ENCODE measurements around the gene EPHA6. TPM values are rescaled to one million over a fixed set of nuclear protein-coding genes. Genes with fewer than 3 reads are reported as not detected.
"Not testable (repeated sequence)": the region's sequence is repeated elsewhere in the genome, so short reads cannot be mapped to it uniquely, and the experiment has no call there.

Gene EPHA6
- polyA plus RNA-seq, 5 donors: 0.27 to 0.75 (median 0.34) TPM

DNA sequence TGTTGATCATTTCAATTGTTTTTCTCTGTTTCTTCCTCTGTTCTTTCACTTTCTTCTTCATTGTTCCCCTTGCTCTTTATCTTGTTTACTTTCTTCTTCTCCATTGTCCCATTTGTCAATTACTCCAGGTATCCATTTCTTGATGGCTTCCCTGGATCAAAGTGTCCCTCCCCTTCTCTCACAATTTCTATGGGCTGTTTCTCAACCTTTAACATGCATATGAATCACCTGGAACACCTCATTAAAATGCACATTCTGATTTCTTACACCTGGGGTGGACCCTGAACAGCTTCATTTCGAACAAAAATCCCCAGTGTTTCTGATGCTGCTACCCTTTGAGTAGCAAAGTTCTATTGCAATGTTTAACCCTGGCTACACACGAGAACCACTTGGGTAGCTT, 454.8 kb downstream of the EPHA6 start:
- no peak for DNase-seq

DNA sequence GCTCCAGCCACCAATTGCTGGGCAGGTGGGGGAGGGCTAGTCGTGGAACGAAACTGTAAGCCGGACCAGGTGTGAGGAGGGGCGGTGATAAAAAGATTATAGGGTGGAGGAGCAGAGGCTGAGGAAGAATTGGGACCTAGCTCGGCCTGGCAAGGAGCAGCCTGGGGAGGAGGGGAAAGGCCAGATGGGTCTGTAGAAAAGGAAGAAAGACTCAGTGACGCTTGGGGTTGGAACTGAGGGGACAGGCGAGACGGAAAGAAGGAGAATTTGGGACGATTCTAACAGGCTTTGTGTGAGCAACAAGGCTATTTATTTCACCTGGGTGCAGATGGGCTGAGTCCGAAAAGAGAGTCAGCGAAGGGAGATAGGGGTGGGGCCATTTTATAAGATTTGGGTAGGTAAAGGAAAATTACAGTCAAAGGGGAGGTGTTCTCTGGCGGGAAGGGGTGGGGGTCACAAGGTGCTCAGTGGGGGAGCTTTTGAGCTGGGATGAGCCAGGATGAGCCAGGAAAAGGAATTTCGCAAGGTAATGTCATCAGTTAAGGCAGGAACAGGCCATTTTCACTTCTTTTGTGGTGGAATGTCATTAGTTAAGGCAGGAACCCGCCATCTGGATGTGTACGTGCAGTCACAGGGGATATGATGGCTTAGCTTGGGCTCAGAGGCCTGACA, 462.6 kb downstream of the EPHA6 start:
- DNase-seq: not testable (repeated sequence)

DNA sequence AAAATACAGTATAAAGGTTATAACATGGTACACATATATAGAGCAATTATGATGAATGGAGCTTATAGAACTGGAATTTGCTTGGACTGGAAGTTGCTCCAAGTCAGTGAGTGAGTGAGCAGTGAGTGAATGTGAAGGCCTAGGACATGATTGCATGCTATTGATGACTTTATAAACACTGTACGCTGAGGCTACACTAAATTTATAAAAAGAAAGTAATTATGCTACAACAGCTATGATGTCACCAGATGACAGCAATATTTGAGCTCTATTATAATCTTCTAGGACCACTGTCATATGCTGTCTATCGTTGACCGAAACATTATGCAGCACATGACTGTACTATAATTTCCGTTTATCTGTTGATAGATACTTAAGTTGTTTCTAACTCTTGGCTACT, 463.3 kb downstream of the EPHA6 start:
- no peak for DNase-seq

DNA sequence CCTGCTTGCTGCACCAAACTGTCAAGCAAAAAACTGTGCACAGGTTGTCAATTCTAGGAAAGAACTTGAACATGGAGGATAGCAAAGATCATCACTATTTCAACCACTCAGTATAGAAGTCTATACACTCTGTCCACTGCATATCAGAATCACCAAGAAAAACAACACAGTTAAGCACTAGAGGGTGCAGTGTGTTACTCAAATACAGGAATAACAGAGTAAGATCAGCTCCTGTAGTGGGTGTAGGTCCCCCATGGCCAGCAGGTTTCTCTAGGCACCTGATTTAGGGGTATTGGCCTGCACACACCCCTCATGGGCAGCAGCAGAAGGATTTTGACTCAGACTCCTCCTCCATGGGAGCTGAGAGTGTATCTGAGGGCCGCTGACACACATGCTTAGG, 464.1 kb downstream of the EPHA6 start:
- DNase-seq: no peak

DNA sequence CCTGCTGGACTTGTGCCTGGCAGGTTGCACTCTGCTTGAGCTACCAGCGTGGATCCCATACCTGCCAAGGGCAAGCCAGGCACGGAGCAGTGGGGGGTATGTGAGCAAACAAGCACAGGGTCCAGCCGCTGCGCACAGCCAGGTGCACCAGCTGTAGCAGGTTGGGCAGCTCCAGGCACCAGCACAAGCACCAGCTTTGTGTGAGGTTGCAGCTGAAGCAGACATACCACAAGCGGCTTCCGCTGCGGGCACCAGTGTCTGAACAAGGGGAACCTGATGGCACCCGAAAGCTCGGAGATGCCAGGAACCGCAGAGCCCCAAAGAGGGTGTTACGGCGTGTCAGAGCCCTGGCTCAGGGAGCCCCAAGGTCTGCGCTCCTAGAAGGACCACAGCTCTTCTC, 477.5 kb downstream of the EPHA6 start:
- DNase-seq: no peak

DNA sequence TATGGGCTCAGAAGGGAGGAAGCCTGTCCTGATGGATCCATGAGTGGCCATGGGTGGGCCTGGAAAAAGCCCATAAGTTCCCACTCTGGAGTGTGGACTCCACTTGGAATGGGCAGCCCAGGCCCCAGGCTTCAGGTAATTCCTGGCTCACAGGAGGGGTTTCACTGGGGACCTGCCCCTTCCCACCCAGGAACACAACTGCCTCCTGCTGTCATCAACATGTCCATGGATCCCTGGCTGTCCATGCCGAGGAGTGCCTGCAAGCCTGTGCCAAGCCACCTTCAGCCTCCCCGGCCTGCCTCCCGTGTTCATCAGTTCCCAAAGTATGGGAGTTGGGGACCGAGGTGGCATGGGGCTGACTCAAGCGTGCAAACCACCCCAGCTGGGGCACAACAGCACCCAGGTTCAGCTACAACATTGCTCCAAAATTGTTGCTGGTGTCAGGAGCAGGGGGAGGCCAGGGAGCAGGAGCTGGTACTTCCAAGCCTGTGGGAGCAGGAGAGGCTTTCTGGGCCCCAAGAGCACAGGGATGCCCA, 479.3 kb downstream of the EPHA6 start:
- no peak for DNase-seq

DNA sequence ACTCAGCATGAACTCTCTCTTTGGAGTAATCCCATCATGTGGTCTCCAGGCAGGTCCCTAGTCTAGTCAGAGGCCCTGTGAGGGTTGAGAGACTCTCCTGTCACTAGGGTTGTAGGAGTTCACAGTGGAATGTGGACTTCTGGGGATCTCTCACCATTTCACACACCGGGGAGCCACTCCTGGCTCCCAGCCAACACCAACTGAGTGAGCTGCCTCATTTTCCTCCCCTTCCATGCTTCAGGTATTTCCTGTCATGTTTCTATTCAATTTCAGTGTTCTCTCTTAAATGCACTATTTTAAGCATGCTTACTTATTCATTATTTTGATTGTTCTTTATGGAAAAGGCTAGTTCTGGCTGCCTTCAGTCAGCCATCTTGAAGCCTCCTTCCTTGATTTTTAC, 482.6 kb downstream of the EPHA6 start:
- no peak for DNase-seq

DNA sequence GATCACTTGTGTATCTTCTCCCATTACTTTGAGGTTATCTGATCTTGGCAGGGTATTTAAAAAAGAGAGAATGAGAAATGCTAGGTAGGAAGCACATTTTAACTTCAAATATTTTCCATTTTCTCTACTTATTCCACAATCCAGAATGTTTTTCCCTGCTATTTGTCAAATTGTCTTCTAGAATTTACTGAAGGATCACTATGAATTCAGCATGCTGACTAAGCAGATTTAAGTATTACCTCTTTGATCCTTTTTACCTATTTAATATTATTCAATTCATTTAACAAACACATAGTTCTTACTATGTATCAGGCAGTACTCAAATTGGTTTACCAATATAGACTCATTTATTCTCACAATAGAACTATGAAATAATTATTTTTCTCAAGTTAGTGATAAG, 486.7 kb downstream of the EPHA6 start:
- DNase-seq: no peak

DNA sequence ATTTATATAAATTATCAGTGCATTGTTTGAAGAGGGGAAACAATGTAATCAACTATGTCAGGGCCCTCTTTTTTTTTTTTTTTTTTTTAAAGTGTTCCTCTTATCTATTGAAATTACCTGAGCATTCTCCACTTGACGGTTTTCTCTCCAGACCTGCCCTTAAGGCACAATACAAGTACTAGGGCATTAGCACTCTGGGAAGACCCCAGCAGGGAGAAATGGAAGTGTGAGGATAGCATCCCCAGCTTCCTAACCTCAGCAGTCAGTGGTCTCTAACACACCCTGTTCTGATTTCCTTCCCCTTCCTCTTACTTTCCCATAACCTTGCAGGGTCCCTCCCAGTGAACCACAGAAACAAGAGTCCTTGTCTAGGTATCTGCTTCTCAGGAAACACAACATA, 491.8 kb downstream of the EPHA6 start:
- no peak for DNase-seq

DNA sequence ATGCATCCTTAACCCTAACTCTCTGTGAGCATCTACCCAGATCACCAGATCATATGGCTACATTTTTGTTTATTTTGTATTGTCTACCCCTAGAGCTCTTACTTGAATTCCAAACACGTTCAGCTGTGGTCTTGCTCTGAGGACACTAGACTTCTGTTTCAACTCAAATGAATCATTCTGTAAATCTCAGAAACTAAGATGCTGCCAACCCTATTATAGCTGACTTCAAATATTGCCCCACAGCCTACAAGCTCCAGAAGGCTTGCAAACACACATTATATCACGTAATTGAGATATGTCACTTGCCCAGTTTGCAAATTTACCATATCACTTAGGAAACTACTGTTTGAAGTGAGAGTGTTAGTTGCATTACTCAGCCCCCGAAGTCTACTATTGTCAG, 524.0 kb downstream of the EPHA6 start:
- no peak for DNase-seq

DNA sequence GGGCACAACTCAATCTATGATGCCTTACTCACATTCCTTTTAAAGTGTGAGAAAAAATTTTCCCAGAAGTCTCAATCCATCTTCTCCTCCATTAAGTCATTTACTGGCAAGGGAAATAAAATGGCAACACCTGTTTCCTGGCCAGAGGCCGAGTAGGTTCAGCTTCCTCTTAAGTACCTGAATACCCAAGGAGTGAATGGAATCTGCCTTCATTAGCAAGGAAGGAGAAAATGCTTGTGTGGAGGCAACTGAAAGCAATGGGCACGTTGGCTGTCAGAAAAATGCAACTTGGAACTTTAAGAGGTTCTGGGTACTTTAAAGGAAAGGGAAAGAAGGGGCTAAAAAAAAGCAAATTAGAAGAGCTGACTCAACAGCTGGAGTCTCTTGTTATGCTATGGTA, 526.5 kb downstream of the EPHA6 start:
- no peak for DNase-seq

DNA sequence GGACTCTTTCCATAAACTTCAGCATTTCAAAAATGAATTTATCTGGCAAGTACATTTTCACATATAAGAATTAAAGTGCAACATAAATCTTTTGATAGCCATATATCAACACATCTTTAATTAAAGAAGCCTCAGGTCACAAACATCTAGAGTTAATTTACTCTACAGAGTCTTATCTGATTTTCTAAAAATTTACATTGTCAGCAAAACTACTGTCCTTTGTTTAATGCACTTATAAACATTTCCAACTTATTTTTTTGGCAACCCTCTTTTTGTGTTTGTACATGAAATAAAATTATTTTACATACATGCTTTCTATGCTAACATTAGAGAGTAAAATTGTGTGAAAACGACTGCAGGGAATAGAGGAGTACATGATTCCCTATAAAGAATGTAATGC, 533.4 kb downstream of the EPHA6 start:
- DNase-seq: no peak

DNA sequence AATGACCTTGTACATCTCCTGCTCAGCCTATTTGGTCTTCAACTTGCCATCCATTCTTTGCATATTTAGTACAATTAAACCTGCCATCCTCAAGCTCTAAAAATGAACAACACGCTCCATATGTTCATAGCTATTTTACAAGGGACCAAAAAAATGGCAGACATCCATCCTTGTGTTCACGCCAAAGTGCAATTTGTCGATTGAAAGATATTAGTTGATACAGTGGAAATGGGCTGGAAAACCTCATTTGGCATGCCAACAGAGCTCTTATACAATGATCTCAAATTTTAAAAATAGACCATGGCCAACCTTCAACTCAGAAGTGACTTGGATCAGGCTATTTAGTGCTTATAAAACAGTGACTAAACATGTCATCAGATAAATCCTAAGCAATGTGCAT, 536.6 kb downstream of the EPHA6 start:
- DNase-seq: no peak

DNA sequence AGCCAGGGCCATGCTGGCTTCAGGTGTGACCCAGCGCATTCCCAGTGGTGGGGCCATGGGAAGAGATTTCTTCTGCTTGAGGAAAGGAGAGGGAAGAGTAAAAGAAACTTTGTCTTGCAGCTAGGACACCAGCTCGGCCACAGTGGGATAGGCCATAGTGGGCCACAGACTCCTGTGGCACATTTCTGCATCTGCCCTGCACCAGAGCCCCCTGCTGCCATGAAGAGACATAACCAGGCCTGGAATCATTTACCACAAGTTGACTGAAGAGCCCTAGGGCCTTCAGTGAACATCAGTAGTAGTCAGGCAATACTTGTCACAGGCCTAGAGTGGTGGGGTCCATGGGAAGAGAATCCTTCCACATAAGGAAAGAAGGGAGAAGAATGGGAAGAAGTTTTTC, 538.8 kb downstream of the EPHA6 start:
- no peak for DNase-seq

DNA sequence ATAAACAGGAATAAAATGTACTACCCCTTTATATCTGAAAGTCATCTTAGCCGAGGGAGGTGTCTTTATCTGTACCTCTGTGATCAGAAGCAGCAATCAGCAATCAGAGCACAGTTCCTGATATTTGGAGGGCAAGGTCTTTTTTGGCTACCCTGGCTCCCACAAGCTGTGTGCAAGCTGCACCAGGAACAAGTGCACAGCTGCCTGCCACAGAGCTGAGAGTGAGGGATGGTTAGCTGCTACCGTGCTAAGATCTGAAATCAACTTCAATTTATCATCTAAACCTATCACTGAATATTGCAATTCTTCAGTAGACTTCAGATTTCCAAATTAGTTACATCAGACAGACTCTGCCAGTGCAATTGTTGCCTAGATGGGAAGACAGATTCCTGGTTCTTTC, 545.6 kb downstream of the EPHA6 start:
- no peak for DNase-seq

DNA sequence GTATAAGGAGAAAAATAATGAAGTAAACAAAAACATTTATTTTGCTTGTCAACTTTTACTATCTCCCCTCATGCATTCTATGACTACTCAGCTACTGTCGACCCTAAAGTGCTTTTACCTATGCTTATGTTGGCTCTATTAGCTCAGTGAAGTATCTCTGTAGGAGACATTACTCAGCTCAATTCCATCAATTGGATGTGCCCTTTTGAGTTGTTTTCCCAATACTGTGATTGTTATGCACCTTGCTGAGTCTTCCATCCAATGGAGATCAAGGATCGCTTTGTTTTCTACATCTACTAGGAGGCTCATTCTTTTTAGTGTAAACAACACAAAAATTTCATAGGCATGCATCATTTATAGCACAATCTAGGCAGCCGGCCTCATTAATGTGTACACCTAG, 546.4 kb downstream of the EPHA6 start:
- no peak for DNase-seq

DNA sequence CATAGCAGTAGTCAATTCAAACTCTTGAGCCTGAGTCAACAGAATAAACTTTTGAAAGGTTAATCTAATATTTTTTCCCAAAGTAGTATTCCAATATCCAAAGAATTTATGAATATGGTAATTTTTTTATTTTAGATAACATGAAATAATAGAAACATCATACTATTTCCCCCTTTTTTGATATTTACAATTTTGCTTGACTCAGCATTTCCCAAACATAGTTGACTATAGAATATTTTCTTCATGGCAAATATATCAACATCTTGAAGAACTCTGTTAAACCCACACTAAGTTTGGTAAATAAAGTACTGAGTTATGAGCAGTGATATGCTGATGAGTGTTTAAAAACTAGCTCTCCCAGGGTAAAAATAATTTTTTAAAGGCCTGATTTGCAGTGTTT, 570.2 kb downstream of the EPHA6 start:
- DNase-seq: no peak

DNA sequence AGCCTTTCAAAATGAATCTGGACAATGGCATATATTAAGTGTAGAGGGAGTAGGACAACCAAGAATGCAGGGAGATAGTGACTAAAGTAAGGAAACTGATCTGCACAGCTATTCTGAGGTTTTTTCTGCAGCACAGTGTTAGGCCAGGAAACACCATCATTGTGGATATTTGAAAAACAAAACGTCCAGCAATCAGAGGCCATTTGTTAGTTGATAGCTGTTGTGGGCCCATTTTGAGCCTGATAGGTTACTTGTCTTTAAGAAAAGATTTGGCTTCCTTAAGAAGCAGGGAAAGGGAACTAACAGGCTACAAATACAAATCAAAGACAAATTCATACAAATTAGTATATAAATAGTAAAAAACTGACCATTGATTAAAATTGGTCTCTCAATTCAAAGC, 574.4 kb downstream of the EPHA6 start:
- DNase-seq: no peak

DNA sequence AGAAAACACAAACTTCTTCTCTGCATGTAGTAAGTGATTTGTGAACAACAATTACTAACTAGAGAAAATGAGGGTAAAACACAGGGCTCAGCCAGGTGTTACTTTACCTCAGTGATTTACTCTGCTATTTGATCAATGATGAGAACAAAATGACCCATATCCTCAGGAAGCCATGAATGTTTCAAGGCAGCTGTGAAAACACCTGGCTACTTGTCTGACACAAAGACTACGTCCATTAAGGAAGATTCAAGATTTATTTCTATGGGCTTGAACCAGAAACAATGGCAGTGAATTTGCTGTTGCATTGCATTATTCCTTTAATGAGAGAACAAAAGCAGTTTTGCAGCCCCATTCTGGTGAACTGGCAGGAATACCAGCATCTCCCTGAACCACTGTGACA, 575.5 kb downstream of the EPHA6 start:
- DNase-seq: no peak

DNA sequence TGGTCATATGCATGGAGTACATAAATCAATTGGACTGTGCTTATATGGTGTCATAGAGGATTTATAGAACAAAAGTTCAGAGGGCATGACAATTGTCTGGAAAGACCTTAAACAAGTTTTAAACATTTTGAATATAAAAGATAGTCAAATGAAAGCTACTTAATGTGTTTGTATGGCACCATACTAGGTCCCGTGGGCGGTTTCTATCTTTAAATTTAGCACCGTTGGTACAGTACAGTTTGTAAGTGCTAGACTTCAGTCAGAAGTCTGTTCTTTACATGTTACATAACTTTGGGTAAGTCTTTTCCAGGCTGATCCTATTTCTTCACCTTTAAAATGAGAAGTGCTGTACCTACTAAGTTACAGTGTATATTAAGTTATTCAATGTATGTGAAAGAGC, 576.8 kb downstream of the EPHA6 start:
- no peak for DNase-seq

DNA sequence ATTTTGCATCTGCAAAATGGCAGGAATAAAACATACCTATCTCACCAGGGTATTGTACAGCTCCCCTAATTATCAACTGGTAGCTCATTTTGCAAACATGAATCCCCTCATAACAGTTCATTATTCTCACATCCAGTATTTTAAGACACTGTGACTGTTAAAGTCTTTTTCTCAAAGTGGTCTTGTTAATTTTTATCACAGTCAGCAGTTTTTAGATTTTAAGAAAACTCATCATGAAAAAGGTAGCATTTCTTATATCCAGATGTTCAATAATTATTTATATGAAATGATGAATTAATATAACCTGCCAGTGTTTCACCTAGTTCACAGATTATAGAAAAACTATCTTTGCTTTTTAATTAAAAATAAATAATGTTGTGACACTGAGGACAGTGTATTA, 595.2 kb downstream of the EPHA6 start:
- DNase-seq: no peak

DNA sequence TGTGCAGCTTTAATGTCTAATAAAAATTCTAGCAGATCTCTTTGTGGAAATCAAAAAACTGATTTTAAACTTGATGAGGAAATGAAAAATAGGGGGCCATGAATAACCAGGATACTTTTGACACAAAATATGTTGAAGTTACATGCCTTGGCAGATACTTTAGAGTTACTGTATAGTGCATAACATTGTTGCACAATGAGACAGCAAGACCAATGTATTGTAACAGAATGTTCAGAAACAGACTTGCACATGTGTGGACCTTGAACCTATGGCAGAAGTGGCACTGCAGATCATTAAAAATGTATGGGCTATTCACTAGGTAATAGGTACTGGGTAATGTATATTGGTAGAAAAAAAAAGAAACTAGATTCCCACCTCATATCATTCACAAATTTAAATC, 607.2 kb downstream of the EPHA6 start:
- no peak for DNase-seq

DNA sequence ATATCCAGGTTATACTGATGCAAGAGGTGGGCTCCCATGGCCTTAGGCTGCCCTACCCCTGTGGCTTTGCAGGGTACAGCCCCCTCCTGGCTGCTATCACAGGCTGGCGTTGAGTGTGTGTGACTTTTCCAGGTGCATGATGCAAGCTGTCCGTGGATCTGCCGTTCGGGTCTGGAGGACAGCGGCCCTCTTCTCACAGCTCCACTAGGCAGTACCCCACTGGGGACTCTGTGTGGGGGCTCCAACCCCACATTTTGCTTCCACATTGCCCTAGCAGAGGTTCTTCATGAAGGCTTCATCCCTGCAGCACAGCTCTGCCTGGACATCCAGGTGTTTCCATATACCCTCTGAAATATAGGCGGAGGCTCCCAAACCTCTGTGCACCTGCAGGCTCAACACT, 610.6 kb downstream of the EPHA6 start:
- no peak for DNase-seq

DNA sequence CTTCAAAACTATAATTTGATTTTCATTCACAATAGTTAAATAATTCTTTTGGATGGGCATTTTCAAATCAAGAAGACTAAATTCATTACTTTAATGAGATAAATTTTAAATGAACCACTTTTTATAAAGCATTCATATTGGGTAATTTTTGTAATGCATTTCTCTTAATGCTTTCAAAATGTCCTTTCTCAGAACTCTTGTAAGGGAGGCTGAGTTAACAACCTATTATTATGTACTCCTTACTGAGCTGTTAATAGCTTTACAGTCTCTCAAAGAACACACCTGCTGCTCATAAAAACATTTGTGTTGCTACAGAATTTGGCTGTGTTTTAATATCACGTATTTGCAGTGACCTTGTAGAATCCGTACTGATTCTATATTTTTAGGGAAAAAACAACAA, 616.2 kb downstream of the EPHA6 start:
- DNase-seq: no peak
